IPS-NIHi7 (cell line): ENCODE data around the gene ASPM.
"Not testable (repeated sequence)": the region's sequence is repeated elsewhere in the genome, so short reads cannot be mapped to it uniquely, and the experiment has no call there.

ENCODE experiments used
- DNase-seq: peaks from one replicate; pipeline ENCODE4 v3.0.0; 2012; ENCODE audit warnings: mixed read lengths; ENCODE audit errors: extremely low spot score

The ASPM gene

DNA sequence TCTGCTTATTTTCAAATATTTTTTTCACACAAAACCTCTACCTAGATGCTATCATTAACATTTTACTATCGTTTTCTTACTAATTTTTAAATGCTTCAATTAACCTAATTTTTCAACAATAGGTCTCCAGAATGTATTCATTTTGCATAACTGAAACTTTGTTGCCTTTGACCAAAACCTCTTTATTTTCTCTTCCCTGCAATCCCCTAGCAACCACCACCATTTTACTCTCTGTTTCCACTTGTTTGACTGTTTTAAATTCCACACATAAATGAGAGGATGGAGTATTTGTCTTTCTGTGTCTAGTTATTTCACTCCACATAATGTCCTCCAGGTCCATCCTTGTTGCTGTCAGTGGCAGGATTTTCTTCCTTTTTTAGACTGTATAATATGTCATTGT, 69.9 kb downstream of the ASPM start:
- no peak for DNase-seq

DNA sequence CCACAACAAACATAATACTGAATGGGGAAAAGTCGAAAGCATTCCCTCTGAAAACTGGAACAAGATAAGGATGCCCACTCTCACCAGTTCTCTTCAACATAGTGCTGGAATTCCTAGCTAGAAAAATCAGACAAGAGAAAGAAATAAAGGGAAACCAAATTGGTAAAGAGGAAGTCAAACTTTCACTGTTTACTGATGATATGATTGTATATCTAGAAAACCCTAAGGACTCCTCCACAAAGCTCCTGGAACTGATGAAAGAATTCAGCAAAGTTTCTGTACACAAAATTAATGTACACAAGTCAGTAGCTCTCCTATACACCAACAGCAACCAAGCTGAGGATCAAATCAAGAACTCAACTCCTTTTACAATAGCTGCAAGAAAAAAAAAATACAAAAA, 72.5 kb downstream of the ASPM start:
- DNase-seq = no peak

DNA sequence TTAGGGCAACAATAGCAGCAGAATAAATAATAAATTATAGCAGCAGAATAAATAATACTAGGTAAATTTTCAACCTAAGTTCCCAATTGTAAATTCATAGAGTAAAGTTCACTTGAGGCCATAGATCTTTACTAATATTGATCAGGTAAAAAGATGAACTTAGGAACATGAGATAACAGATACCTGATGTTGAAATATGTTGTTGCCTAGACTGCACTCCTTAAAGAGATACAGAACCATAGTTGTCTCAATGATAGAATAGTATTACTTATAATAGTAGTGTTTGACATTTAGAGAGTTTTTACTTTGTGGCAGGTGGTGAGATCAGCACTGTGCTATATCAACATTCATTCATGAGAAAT, 79.0 kb downstream of the ASPM start:
- DNase-seq = no peak

GRCh38 chr1:197066719-197067456, 79.6 kb downstream of the ASPM start, which contains the start of gene F13B:
TSS of gene F13B (minus strand) at chr1:197067260. CDS start at chr1:197067223, 37 bp downstream.
- DNase-seq = no peak

DNA sequence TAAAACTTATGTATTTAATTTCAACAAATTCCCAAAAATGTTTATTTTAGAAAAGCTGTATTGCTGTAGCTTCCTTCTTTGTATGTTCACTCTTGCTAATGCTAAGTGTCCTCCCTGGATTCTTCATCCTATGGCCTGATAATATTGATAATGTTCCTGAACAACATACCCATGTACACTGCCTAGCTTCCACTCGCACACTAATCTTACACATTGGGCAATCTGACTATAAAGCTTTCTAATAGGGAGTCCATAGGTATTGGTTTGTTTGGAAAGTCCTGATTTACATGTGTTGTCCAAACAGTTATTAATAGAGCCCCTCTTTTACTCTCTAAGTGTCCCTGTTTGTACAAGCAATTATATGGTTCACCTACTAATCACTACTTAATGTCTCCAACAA, 80.2 kb downstream of the ASPM start:
- DNase-seq = no peak

- DNase-seq = no peak
These were observed 80.9 kb downstream of the ASPM start for GRCh38 chr1:197065559-197065958.

DNA sequence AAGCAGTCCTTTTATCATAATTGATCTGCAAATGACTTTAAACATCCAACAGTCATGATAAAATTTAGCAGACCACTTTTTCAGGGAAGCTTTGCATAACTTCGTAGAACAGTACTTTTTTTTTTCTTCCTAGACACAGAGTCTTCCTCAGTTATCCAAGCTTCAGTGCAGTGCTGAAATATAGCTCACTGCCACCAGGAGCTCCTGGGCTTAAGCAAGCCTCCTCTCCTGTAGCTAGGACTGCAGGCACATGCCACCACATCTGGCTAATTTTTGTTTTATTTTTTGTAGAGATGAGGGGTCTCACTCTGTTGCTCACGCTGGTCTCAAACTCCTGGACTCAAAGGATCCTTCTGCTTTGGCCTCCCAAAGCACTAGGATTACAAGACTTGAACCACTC, 83.3 kb downstream of the ASPM start:
- DNase-seq = no peak

DNA sequence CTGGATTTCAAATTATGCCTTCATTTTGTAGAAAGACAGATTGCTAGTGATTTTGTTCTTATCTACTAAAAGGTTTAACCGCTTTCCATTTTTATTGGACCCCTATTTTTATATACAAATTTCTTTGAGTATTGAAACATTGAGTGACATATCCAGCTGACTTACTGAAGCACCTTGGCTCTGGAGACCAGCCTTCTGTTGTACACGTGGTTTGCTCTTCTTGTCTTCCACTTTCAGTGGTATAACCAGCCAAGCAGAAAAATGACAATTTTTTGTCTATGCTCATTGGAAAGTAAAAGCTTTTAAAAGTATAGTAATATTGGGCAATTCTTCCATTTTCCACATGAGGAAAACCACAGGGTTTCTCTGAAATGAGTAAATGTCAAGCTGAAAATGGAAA, 83.8 kb downstream of the ASPM start:
- DNase-seq = no peak

GRCh38 chr1:197049100-197049499, 97.4 kb downstream of the ASPM start:
- no peak for DNase-seq

GRCh38 chr1:197042676-197043341, 103.7 kb downstream of the ASPM start:
- no peak for DNase-seq

DNA sequence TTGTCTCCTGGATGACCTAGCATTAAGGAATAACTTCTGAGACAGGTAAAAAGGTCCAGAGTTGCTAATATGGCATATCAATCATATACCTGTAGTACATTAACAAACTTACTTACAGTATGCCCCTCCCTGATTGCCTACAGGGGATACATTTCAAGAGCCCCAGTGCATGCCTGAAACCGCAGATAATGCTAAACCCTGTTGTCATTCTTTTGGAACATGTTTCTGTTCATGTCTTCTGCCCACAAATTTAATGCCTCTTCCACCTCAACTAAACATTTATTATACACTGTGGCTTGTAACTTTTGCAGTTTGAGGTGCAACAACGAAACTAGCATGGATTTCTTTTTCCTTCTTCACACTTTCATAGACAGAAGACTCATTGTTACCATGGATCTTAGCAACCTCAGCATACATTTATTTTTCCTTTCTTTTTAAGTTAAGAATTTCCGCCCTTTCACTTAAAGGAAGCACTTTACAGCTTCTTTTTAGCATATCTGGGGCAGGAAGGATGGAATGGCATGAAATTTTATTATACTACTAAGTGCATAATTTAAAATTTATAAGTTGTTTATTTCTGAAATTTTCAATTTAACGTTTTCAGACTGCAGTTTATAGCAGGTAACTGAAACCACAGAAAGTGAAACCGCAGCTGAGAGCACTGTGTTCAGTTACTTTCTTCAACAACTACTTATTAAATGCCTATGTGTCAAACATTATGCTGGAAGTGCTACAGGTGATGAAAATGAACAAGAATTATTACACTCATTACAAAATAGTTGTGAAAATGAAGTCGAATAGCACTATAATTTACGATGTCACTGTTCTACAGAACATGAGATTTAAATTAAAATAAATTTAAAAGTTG, 104.7 kb downstream of the ASPM start:
- no peak for DNase-seq

DNA sequence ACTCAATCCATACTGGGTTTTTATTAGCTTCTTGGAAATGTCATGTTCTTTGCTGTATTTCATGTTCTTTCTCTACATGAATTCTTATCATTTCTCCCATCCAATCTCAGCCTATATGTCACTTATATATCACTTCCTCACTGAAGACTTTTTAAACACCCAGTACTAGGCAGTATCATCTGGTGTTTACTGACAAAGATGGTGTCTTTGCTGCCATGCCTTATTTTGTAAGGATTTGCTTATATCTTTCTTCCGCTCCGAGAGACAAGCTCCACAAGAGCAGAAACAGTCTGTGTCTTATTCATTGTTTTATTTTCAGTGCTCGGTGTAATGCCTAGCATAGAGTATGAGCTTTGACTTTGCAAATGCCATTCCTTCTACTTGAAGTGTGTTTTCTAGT, 109.6 kb downstream of the ASPM start:
- no peak for DNase-seq

DNA sequence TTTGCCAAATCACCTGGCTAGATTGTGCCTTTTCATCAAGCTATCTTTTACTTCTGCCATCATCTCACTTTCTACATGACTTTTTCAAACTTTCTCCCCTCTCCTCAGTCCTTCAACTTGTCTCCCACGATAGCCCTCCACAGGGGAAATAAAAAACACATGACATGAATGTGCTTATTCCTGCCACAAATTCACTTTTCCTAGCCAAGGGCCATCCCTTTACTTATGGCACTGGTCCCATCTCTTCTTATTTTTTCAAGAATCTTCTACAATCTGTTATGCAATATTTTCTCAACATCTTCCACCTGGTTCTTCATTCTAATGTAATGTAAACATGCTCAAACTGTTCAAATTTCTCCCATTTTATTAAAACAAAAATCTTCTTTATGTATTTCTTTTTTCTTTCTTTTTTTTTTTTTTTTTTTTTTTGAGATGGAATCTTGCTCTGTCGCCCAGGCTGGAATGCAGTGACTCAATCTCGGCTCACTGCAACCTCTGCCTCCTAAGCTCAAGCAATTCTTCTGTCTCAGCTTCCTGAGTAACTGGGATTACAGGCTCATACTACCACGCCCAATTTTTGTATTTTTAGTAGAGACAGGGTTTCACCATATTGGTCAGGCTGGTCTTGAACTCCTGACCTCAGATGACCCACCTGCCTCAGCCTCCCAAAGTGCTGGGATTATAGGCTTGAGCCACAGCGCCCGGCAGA, 111.7 kb downstream of the ASPM start:
- not testable (repeated sequence) for DNase-seq
